ENCODE results near the gene ACP2.
"Not testable (repeated sequence)": the region's sequence is repeated elsewhere in the genome, so short reads cannot be mapped to it uniquely, and the experiment has no call there.

The ACP2 gene

DNA sequence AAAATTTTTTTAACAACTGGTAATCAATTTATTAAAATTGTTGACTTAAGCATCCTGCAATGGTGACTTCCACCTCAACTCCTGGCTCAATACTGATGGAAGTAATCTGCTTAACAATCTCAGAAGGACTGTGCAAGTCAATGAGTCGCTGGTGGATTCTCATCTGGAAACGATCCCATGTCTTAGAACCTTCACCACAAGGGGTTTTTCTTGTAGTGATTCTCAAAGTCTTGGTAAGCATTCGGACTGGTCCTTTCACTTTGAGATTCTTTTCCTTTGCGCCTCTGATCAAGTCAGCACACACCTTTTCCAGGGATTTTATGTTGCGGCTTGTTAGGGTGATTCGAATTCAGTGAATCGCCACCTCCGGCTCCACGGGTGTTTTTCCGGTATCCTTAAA lies 57.5 kb downstream of the ACP2 start:
- DNase-seq = not testable (repeated sequence)
